NCI-H187 (cell line): Measurements from ENCODE around the gene NGF.

Source experiments
- DNase-seq, 2 experiments: peaks; one replicate each; lab custom pipeline; 2025; lab: John Stamatoyannopoulos, UW

The NGF gene

GRCh38 chr1:115281143-115281542 lies 56.9 kb downstream of the NGF start:
- DNase-seq: no peak

GRCh38 chr1:115280064-115280463 lies 58.0 kb downstream of the NGF start:
- DNase-seq: no peak

GRCh38 chr1:115278211-115278610 lies 59.8 kb downstream of the NGF start:
- DNase-seq: no peak

GRCh38 chr1:115277276-115277675 lies 60.8 kb downstream of the NGF start:
- no peak for DNase-seq

GRCh38 chr1:115275216-115275615 lies 62.8 kb downstream of the NGF start:
- DNase-seq: no peak

- DNase-seq: no peak
Observed at GRCh38 chr1:115274467-115274866, 63.6 kb downstream of the NGF start.

GRCh38 chr1:115266729-115267421 lies 71.2 kb downstream of the NGF start:
- DNase-seq: no peak

- DNase-seq: no peak
Observed at GRCh38 chr1:115265099-115265498, 73.0 kb downstream of the NGF start.

GRCh38 chr1:115262886-115263285 lies 75.2 kb downstream of the NGF start:
- no peak for DNase-seq

- DNase-seq: no peak
Observed at GRCh38 chr1:115261496-115261895, 76.6 kb downstream of the NGF start.

GRCh38 chr1:115258302-115258866 lies 79.7 kb downstream of the NGF start:
- DNase-seq: no peak

- no peak for DNase-seq
Observed at GRCh38 chr1:115257591-115257990, 80.5 kb downstream of the NGF start.

GRCh38 chr1:115255154-115255553 lies 82.9 kb downstream of the NGF start:
- DNase-seq: no peak

- no peak for DNase-seq
Observed at GRCh38 chr1:115252585-115252984, 85.5 kb downstream of the NGF start.

GRCh38 chr1:115251856-115252255 lies 86.2 kb downstream of the NGF start:
- DNase-seq: no peak

- DNase-seq: no peak
Observed at GRCh38 chr1:115251340-115251748, 86.7 kb downstream of the NGF start.

- no peak for DNase-seq
Observed at GRCh38 chr1:115246526-115246925, 91.5 kb downstream of the NGF start.

GRCh38 chr1:115245227-115245626 lies 92.8 kb downstream of the NGF start:
- DNase-seq: no peak

GRCh38 chr1:115242543-115242942 lies 95.5 kb downstream of the NGF start:
- DNase-seq: no peak

GRCh38 chr1:115241309-115241708 lies 96.7 kb downstream of the NGF start:
- no peak for DNase-seq

- no peak for DNase-seq
Observed at GRCh38 chr1:115240297-115240696, 97.8 kb downstream of the NGF start.

- DNase-seq: no peak
Observed at GRCh38 chr1:115239426-115239825, 98.6 kb downstream of the NGF start.

- no peak for DNase-seq
Observed at GRCh38 chr1:115239148-115239422, 99.0 kb downstream of the NGF start.
